ENCODE data around the gene SMLR1. TPM values are rescaled to one million over a fixed set of nuclear protein-coding genes. Genes with fewer than 3 reads are reported as not detected.

Gene SMLR1
- total RNA-seq, 2 donors from 2014 or later: not detected

DNA sequence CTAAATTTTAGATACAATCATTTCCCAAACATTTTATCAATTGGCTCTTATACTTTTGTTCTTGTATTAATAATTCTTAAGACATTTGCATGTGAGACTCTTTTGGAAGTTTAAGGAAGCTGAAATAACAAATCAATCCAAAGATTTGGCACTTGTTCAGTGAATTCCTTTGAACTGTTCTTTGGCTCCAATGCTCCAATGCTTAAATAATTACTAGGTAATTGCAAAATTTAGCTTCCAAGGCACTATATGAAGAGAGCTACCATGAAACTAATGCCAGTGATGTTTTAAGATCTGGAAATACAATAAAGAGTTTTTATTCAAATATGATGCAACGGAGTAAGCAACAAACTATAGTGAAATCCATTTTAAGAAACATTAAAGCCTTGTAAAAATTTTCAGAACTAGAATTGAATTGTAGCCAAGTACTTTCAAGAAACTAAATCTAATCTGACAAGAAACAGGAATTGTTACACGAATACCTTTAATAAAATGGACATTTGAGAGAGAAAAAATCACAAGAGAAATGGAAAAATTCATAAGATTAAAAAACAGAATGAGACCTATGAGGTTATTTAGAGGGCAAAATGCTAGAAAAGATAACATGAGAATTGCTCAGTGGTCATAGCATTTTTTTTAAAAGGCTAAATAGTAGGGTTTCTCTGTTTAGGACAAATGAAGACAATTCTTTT, 43.6 kb upstream of the SMLR1 start:
- no peak for DNase-seq
- Histone ChIP-seq H3K9ac (ENCODE audit: low read depth in 2 of 2, low read length in 2 of 2) (no peak overlapping the region), H3K4me3 (no peak overlapping the region), H3K9me3 (no peaks in the 10 kb centered on the region), H3K4me1 (no peaks in the 10 kb centered on the region), H3K36me3 (no peaks in the 10 kb centered on the region), H3K27me3 (no peaks in the 10 kb centered on the region), H3K27ac (no peak overlapping the region)
- TF ChIP-seq, protein P1, sequence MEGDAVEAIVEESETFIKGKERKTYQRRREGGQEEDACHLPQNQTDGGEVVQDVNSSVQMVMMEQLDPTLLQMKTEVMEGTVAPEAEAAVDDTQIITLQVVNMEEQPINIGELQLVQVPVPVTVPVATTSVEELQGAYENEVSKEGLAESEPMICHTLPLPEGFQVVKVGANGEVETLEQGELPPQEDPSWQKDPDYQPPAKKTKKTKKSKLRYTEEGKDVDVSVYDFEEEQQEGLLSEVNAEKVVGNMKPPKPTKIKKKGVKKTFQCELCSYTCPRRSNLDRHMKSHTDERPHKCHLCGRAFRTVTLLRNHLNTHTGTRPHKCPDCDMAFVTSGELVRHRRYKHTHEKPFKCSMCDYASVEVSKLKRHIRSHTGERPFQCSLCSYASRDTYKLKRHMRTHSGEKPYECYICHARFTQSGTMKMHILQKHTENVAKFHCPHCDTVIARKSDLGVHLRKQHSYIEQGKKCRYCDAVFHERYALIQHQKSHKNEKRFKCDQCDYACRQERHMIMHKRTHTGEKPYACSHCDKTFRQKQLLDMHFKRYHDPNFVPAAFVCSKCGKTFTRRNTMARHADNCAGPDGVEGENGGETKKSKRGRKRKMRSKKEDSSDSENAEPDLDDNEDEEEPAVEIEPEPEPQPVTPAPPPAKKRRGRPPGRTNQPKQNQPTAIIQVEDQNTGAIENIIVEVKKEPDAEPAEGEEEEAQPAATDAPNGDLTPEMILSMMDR (IDR thresholded peaks at IDR 0.05): no peak
- intact Hi-C loops (cut with DNase I): no loop called here

DNA sequence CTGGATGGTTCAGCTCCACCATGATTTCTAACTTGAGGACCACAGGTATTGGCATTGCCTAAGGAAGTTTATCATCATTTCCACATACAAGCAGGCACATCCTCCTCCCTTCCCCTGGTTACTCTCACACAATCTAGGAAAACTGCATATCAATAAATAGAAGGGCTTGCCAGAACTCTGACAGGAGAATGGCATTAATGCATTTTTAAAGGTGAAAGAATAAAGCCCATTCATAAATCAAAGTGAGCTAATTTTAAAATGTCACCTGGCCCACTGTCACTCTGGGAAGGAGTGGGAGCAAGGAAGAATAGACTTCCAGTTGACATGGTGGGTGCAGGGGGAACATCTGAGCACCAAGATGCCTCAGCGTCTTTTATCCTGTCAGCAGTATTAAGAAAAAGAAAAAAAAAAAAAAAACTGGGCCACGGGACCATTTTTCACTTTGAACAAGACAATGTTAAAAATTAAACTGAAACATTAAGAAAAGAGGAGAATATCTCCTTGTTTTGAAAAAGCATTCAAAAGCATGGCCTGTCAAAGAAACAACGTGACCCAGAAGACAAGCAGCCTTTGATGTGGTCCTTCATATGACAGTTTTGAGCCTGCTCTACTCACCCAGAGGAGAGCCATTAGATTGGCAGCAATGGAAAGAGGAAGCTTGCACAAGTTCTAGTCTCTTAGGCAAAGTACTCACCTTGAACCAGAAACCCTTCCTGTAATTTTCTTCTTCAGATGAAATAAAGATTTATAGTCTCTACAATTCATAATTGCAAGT, 39.3 kb upstream of the SMLR1 start:
- Histone ChIP-seq H3K9me3 (no peaks in the 10 kb centered on the region), H3K4me1 (no peaks in the 10 kb centered on the region), H3K36me3 (no peaks in the 10 kb centered on the region), H3K9ac (ENCODE audit: low read depth in 2 of 2, low read length in 2 of 2) (no peak overlapping the region), H3K4me3 (no peak overlapping the region), H3K27ac (no peak overlapping the region), H3K27me3 (no peaks in the 10 kb centered on the region)
- intact Hi-C loops (cut with DNase I): no loop called here
- DNase-seq: no peak
- TF ChIP-seq, protein P1 (IDR thresholded peaks at IDR 0.05): no peak

DNA sequence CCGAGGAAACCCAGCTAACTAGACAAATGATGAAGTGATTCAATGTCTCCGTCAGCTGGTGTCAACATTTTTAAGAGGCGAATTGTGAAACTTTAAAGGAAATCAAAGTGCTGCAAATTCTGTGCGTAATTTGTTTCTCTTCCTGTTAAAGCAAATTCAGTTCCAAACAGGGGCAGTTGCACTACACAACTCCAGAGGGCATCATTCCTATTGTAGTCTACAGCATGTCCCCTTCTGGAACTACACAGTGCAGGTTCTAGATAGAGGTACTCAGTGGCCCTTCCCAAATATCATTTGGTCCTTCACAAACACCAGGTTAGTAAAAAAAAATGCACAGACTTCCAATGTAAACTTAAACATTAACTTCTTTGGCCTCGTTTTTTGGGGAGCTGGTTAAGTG, 38.3 kb upstream of the SMLR1 start:
- Histone ChIP-seq H3K36me3 (no peaks in the 10 kb centered on the region), H3K27ac (no peak overlapping the region), H3K4me1 (no peaks in the 10 kb centered on the region), H3K9ac (ENCODE audit: low read depth in 2 of 2, low read length in 2 of 2) (no peak overlapping the region), H3K4me3 (no peak overlapping the region), H3K9me3 (no peaks in the 10 kb centered on the region), H3K27me3 (no peaks in the 10 kb centered on the region)
- intact Hi-C loops (cut with DNase I): no loop called here
- no peak for DNase-seq
- TF ChIP-seq, protein P1 (IDR thresholded peaks at IDR 0.05): no peak

DNA sequence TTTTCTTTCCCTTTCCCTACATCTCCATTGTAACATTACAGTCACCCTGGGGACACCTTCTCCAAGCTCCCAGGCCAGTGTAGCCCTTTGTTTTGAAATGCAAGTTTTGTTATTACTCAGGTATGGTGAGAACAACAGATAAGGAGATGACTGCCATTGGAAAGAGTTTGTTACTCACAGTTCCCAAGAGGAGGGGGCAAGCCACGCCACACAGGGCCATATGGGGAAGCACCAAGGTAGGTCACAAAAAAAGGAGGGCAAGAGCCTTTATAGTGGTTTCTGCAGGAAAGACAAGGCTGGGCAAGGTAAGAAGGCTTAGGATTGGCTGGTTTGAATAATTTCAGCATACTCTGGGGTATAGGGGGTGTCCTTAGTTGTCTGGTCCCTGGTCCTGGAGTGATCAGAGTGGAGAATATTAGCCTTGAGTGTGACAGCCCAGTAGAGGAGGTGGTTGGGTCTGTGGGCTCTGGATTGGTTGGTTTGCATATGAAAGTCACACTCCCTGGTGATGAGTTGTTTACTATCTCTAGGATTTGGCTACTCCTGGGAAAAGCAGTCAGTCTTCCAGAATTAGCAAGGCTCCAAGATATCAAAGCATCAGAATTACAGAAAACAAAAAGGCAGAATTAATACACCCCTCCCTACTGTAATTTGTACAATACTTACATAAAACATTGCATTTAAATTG, 33.1 kb upstream of the SMLR1 start:
- no peak overlapping the region for H3K9ac ChIP-seq (ENCODE audit: low read depth in 2 of 2, low read length in 2 of 2)
- intact Hi-C loops (cut with DNase I): no loop called here
- H3K4me3 ChIP-seq: no peak overlapping the region
- TF ChIP-seq, protein P1 (IDR thresholded peaks at IDR 0.05): no peak
- no peaks in the 10 kb centered on the region for H3K36me3 ChIP-seq
- DNase-seq: no peak
- no peak overlapping the region for H3K27ac ChIP-seq
- H3K9me3 ChIP-seq: no peaks in the 10 kb centered on the region
- no peaks in the 10 kb centered on the region for H3K4me1 ChIP-seq
- no peaks in the 10 kb centered on the region for H3K27me3 ChIP-seq

DNA sequence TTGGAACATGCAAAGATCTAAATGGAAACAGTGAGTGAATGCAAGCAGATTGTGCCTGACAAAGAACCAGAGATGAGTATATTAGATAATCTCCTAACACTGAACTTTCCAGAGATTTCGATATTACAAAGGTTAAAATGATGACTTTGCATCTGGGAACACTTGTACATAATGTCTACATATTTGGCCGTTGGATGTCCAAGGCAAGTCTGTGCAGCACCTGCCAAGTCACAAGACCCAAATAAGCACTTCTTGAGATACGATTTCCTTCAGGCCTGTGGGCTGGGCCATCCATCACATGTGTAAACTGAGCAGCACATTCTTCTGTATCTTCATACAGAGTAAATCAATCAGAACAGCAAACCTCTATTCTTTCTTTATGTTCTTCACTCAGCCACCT, 32.5 kb upstream of the SMLR1 start:
- no peak overlapping the region for H3K4me3 ChIP-seq
- no peak overlapping the region for H3K9ac ChIP-seq (ENCODE audit: low read depth in 2 of 2, low read length in 2 of 2)
- H3K27me3 ChIP-seq: no peaks in the 10 kb centered on the region
- H3K4me1 ChIP-seq: no peaks in the 10 kb centered on the region
- DNase-seq: no peak
- no peaks in the 10 kb centered on the region for H3K36me3 ChIP-seq
- intact Hi-C loops (cut with DNase I): no loop called here
- TF ChIP-seq, protein P1 (IDR thresholded peaks at IDR 0.05): no peak
- no peak overlapping the region for H3K27ac ChIP-seq
- H3K9me3 ChIP-seq: no peaks in the 10 kb centered on the region
